ENCODE data around the gene MRPS10.
A peak's percentile ranks its signal among the peaks of the same experiment; 100 is the strongest.

Gene MRPS10

DNA sequence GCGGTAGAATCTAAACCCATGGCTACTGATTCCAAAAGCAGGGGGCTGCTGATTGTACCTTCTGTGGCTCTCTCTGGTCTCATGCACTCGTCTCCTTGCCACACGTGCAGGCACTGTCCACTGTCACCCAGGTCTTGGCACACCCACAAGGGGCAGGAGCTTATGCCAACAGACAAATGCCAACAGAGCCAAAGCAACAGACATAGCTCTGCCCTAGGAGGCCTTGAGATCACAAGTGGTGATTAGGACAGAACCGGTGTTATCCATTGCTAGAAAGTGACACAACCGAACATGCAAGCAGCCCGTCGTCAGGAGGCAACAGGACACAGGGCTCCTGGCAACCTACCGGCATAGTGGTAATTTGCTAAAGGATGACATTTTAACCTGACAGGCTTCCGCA, 36.8 kb upstream of the MRPS10 start:
- H3K36me3 Mint-ChIP-seq (ENCODE audit: insufficient read depth), result peaks cover 50% of the 10 kb centered on the region
- no peaks in the 10 kb centered on the region for H3K9me3 Mint-ChIP-seq
- DNase-seq (ENCODE audit: low spot score in 2 of 2), result no peak

DNA sequence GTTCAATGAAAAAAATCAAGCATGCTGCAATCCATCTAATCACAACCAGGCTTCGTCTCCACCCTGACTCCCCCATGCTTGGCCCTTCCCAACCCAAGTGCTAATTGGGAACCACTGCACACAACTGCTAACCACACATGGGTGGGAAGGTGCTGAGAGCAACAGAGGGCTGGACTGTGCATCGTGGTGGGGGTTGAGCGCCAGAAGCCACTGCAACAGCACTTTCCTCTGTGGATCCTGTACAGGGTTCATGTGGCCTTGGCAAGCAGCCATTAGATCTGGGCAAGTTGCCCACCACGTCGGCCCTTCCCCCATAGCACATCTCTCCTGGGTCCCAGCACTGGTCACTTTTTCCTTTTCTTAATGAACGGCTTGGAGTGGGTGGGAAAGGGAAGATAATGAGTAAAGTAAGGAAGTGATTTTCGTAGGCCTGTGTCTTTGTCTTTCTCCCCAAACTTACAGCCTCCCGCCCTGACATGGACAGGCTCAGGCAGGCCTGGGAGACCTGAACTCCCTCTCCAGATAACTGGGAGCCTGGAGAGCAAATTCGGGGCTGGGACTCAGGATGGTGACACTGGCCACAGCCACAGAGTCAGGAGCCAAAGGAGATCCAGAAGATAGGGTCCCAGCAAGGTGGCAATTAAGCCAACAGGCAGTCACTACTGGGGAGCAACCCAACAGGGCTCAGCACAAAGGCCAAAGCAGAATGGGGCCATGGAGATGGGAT, 34.4 kb upstream of the MRPS10 start:
- Mint-ChIP-seq H3K9me3 (no peaks in the 10 kb centered on the region), H3K4me3 (no peak overlapping the region), H3K4me1 (peaks cover 12% of the 10 kb centered on the region), H3K36me3 (ENCODE audit: insufficient read depth) (peaks cover 40% of the 10 kb centered on the region), H3K27me3 (no peaks in the 10 kb centered on the region), H3K27ac (ENCODE audit: low read depth) (peak overlapping the region; percentile 54)
- ATAC-seq (replicated peaks; ENCODE audit: extremely low read depth, poor library complexity, severe bottlenecking), result no peak
- no peak for DNase-seq (ENCODE audit: low spot score in 2 of 2)

More for the DNA sequence above, 36.8 kb upstream of the MRPS10 start:
- H3K4me1 Mint-ChIP-seq, result peaks cover 12% of the 10 kb centered on the region
- no peak overlapping the region for H3K27ac Mint-ChIP-seq (ENCODE audit: low read depth)
- H3K4me3 Mint-ChIP-seq, result no peak overlapping the region
- H3K27me3 Mint-ChIP-seq, result no peaks in the 10 kb centered on the region
- no peak for ATAC-seq (replicated peaks; ENCODE audit: extremely low read depth, poor library complexity, severe bottlenecking)

DNA sequence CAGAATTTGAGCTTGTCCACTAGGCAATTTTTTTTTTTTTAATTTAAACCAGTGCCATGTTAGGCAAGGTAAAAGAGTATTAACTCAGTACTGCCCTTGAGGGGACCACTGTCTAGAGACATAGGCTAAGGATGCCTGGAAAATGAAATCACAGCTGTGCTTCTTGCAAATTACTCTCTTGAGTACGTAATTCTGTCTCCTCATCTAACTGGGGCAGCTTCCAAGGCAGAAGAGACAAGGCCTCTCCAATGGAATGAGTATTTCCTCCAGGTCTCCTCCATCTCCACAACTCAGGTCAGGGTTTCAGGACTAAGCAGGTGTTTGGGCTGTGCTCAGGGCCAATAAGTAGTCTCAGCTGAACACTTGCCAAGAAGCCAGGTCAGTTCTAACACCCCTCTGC, 33.8 kb upstream of the MRPS10 start:
- Mint-ChIP-seq H3K4me1 (peaks cover 12% of the 10 kb centered on the region), H3K27me3 (no peaks in the 10 kb centered on the region), H3K36me3 (ENCODE audit: insufficient read depth) (peaks cover 41% of the 10 kb centered on the region)

DNA sequence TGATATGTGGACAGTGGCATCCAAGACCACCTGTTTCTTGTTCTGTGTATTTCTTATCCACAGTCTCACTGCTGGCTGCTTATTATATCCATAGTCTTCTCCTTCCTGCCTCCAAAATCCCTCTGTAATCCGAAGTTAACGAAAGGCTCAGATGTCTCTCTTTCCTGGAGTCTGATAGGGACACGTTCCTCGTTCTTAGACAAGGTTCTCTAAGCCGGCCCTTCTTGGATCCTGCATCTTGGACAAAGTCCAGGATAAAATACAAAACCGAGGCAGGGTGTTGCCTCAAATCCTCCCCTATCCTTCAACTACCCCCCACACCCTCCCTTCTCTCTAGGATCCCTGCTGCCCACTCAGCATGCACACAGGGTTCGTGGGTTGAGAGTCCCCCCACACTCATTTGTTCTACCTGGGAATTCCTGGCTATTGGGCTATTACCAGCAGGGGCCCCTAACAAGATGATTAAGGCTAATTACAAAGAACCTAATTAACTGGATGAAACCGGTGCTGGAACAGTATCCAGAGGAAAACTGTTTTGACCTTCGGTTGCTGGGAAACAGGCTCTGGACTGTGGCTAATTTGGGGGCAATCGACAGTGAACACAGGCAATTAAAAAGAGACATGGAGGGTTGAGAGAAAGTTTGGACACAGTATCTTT, 32.7 kb upstream of the MRPS10 start:
- no peak overlapping the region for H3K4me3 Mint-ChIP-seq
- no peak overlapping the region for H3K27ac Mint-ChIP-seq (ENCODE audit: low read depth)
- peaks cover 12% of the 10 kb centered on the region for H3K4me1 Mint-ChIP-seq
- peaks cover 41% of the 10 kb centered on the region for H3K36me3 Mint-ChIP-seq (ENCODE audit: insufficient read depth)
- H3K27me3 Mint-ChIP-seq, result no peaks in the 10 kb centered on the region
- no peaks in the 10 kb centered on the region for H3K9me3 Mint-ChIP-seq
- no peak for DNase-seq (ENCODE audit: low spot score in 2 of 2)
- ATAC-seq (replicated peaks; ENCODE audit: extremely low read depth, poor library complexity, severe bottlenecking), result no peak

More for the DNA sequence above, 33.8 kb upstream of the MRPS10 start:
- no peak for ATAC-seq (replicated peaks; ENCODE audit: extremely low read depth, poor library complexity, severe bottlenecking)
- Mint-ChIP-seq H3K9me3 (no peaks in the 10 kb centered on the region), H3K4me3 (no peak overlapping the region), H3K27ac (ENCODE audit: low read depth) (peak overlapping the region; percentile 54)
- no peak for DNase-seq (ENCODE audit: low spot score in 2 of 2)

DNA sequence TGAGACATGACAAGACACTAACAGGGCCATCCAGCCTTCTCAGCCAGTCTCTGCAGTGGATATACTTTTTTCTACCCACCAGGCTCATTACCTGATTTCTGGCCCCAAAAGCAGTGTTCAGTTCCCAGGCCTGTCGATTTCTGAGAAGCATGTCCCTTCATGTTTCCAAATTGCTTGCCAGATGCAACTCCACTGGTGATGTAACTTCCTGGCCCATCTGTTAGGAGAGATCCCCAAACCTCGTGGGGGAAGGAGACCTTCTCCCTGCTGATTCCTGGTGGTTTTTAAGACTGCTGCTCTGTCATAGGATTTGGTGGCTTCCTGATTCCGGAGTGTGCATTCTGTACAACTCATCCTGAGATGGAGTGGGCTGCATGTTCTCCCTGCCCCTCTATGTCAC, 31.6 kb upstream of the MRPS10 start:
- H3K27ac Mint-ChIP-seq (ENCODE audit: low read depth), result no peak overlapping the region
- no peaks in the 10 kb centered on the region for H3K9me3 Mint-ChIP-seq
- H3K36me3 Mint-ChIP-seq (ENCODE audit: insufficient read depth), result peaks cover 42% of the 10 kb centered on the region
- no peak for DNase-seq (ENCODE audit: low spot score in 2 of 2)
- no peaks in the 10 kb centered on the region for H3K27me3 Mint-ChIP-seq
- no peak overlapping the region for H3K4me3 Mint-ChIP-seq
- ATAC-seq (replicated peaks; ENCODE audit: extremely low read depth, poor library complexity, severe bottlenecking), result no peak
- H3K4me1 Mint-ChIP-seq, result peaks cover 12% of the 10 kb centered on the region

DNA sequence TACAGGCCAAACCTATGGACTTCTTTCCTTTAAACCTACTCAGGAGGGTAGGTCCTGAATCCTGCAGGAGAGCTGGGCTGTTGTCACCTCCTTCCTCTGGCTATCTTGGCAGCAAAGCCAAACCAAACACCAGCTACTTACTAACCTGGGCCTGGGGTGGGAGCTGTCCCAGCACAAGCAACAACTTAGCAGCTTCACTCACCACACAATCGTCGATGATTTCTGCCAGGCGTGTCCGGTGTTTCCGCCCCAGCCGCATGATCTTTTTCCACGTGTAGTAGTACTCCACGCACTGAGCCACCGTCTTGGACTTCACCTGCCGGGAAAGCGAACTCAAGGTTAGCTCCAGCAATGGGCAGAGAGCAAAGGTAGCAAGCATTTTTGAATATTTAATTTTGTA, 25.4 kb upstream of the MRPS10 start:
- peaks cover 17% of the 10 kb centered on the region for H3K4me1 Mint-ChIP-seq
- H3K4me3 Mint-ChIP-seq, result no peak overlapping the region
- H3K9me3 Mint-ChIP-seq, result no peaks in the 10 kb centered on the region
- ATAC-seq (replicated peaks; ENCODE audit: extremely low read depth, poor library complexity, severe bottlenecking) (no peak), DNase-seq (ENCODE audit: low spot score in 2 of 2) (no peak)
- peaks cover 57% of the 10 kb centered on the region for H3K36me3 Mint-ChIP-seq (ENCODE audit: insufficient read depth)
- no peak overlapping the region for H3K27ac Mint-ChIP-seq (ENCODE audit: low read depth)
- H3K27me3 Mint-ChIP-seq, result no peaks in the 10 kb centered on the region

DNA sequence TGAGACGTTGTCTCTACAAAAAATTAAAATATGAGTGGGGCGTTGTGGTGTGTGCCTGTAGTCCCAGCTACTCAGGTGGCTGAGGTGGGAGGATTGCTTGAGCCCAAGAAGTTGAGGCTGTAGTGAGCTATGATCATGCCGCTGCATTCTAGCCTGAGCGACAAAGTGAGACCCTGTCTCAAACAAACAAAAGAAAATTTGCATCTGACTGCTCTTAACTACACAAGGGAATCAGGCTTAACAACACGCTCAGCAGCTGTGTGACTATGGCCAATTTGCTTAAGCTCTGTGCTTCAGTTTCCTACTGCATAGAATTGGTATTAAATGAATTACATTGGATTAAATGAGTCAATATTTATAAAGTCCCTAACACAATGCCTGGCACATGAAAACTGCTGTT, 24.3 kb upstream of the MRPS10 start:
- Mint-ChIP-seq H3K36me3 (ENCODE audit: insufficient read depth) (peaks cover 58% of the 10 kb centered on the region), H3K27me3 (no peaks in the 10 kb centered on the region), H3K4me3 (no peak overlapping the region), H3K27ac (ENCODE audit: low read depth) (no peak overlapping the region), H3K9me3 (no peaks in the 10 kb centered on the region), H3K4me1 (peaks cover 18% of the 10 kb centered on the region)
- no peak for ATAC-seq (replicated peaks; ENCODE audit: extremely low read depth, poor library complexity, severe bottlenecking)
- DNase-seq (ENCODE audit: low spot score in 2 of 2), result no peak

DNA sequence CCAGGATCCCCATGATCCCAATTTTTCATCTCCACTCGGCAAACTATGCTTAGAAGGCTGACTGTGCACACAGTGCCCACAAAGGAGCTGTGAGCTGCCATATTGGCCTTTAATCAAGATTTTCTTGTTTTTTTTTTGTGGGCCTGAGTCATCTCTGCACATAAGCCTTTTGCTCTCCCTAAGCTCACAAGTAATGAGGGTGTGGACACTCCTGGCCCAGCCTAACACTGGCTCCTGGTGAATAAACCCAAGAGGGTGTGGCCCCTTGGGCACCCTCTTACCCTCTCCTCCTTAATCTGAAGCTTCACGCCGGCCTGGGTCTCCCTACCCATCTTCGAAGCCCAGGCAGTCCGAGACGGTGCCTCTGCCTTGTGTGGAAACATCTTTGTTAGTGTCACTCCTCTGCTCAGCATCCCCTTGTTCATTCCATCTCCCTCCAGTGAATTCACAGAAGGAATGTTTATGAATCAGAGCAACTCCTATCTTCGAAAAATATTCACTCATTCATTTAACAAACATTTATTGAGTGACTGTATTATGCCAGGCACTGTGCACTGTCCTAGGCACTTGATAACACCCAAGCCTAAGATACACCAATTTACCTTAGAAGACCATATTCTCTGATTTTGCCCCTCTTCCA, 22.2 kb upstream of the MRPS10 start:
- peaks cover 28% of the 10 kb centered on the region for H3K4me1 Mint-ChIP-seq
- H3K27ac Mint-ChIP-seq (ENCODE audit: low read depth), result peak overlapping the region; percentile 68
- H3K4me3 Mint-ChIP-seq, result no peak overlapping the region
- no peaks in the 10 kb centered on the region for H3K9me3 Mint-ChIP-seq
- DNase-seq (ENCODE audit: low spot score in 2 of 2) (no peak), ATAC-seq (replicated peaks; ENCODE audit: extremely low read depth, poor library complexity, severe bottlenecking) (no peak)
- no peaks in the 10 kb centered on the region for H3K27me3 Mint-ChIP-seq
- peaks cover 54% of the 10 kb centered on the region for H3K36me3 Mint-ChIP-seq (ENCODE audit: insufficient read depth)

DNA sequence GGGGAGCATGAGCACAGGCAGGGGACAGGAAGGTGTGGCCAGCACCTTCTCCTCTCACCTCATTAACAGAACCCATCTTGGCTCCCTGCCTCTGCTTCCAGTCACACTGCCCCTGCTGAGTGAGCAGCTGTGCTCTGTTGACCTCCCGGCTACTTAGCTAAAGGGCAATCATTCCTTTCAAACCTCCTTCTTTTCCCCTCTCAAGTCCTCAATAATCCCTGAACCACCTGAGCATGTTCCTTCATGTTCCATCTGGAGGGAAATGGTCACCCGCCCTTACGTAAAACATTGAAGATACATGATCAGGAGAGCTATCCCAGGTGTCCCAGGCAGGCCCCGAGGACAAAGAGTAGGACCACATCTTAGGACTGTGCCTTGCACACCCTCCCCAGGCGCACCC, 21.7 kb upstream of the MRPS10 start:
- DNase-seq (ENCODE audit: low spot score in 2 of 2) (no peak), ATAC-seq (replicated peaks; ENCODE audit: extremely low read depth, poor library complexity, severe bottlenecking) (no peak)
- H3K9me3 Mint-ChIP-seq, result no peaks in the 10 kb centered on the region
- peaks cover 28% of the 10 kb centered on the region for H3K4me1 Mint-ChIP-seq
- peaks cover 48% of the 10 kb centered on the region for H3K36me3 Mint-ChIP-seq (ENCODE audit: insufficient read depth)
- no peak overlapping the region for H3K4me3 Mint-ChIP-seq
- no peaks in the 10 kb centered on the region for H3K27me3 Mint-ChIP-seq
- H3K27ac Mint-ChIP-seq (ENCODE audit: low read depth), result peak overlapping the region; percentile 68

DNA sequence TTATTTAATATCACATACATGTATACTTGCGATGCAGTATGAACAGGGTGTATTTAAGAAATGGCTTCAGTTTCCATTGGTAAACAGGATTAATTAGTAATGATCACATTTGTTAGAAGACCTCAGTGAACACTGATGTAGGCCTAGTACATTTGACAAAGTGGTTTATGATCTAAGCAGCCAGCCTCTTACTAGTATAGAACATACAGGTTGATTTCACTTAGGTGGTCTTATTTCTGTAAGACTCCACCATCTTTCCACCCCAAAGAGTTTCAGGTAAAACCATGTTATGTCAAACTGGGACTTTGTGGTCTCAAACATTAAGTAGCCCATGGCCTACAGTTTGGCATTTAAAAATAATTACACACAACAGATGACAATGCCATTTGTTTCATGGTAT, 20.2 kb upstream of the MRPS10 start:
- Mint-ChIP-seq H3K4me3 (no peak overlapping the region), H3K4me1 (peaks cover 28% of the 10 kb centered on the region), H3K36me3 (ENCODE audit: insufficient read depth) (peaks cover 46% of the 10 kb centered on the region), H3K27ac (ENCODE audit: low read depth) (peak overlapping the region; percentile 78), H3K27me3 (no peaks in the 10 kb centered on the region), H3K9me3 (no peaks in the 10 kb centered on the region)
- no peak for DNase-seq (ENCODE audit: low spot score in 2 of 2)
- ATAC-seq (replicated peaks; ENCODE audit: extremely low read depth, poor library complexity, severe bottlenecking), result no peak

DNA sequence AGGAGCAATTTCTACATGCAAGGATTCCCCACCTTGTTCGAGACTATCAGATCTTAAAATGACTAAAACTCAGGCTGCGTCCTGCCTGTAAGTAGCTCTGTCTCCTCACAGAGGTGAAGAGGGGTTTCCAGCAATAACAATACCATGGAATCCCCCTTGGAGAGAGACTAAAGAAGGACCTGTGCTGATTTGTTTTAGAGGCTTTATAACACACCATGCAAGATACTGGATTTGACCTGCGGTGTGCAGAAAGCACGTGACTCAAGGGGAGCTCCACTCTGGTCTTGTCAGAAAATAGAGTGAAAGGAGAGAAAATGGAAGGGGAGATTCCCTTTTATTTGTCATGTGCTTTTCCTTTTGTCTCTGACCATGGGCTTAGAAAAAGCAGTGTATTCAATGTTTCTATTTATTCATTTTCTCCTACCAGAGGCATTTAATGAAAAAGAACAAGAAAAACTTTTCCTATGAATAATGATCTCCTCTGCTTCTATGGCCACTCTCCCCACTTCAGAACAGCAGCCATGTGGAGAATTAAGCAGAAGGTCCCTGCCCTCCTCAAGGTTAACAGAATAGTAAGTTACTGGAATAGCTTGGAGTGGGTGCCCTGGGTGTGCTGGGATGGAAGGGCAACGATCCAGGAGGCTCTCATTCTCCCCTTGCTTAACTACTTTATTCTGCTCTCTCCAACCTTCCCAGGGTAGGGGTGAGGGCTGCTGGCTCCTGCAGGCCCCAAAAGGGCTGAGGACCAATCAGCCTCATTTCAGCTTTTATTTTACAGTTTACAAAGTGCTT, 19.2 kb upstream of the MRPS10 start:
- peaks cover 45% of the 10 kb centered on the region for H3K36me3 Mint-ChIP-seq (ENCODE audit: insufficient read depth)
- no peak for ATAC-seq (replicated peaks; ENCODE audit: extremely low read depth, poor library complexity, severe bottlenecking)
- H3K4me1 Mint-ChIP-seq, result peaks cover 28% of the 10 kb centered on the region
- no peak for DNase-seq (ENCODE audit: low spot score in 2 of 2)
- no peaks in the 10 kb centered on the region for H3K27me3 Mint-ChIP-seq
- H3K9me3 Mint-ChIP-seq, result no peaks in the 10 kb centered on the region
- no peak overlapping the region for H3K4me3 Mint-ChIP-seq
- peak overlapping the region; percentile 78 for H3K27ac Mint-ChIP-seq (ENCODE audit: low read depth)

DNA sequence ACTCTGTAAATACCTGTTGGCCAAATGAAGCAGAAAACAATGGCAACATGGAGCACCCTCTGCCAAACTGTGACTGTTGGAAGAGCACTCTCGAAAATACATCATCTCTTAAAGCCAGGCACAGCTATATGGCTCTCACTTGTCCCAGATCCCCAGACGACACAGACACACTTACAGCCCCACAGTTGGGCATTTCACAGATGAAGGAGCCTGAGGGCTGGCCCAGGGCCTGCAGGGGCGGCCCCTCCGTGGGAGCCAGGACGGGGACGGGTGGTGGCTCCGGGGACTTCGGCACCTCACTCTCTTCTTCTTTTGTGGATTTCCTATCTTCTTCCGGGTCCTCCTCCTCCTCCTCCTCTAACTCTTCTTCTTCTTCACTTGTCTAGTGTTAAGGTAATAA, 18.4 kb upstream of the MRPS10 start:
- peaks cover 40% of the 10 kb centered on the region for H3K36me3 Mint-ChIP-seq (ENCODE audit: insufficient read depth)
- DNase-seq (ENCODE audit: low spot score in 2 of 2) (no peak), ATAC-seq (replicated peaks; ENCODE audit: extremely low read depth, poor library complexity, severe bottlenecking) (no peak)
- no peak overlapping the region for H3K4me3 Mint-ChIP-seq
- no peaks in the 10 kb centered on the region for H3K27me3 Mint-ChIP-seq
- no peaks in the 10 kb centered on the region for H3K9me3 Mint-ChIP-seq
- H3K4me1 Mint-ChIP-seq, result peaks cover 28% of the 10 kb centered on the region
- peak overlapping the region; percentile 78 for H3K27ac Mint-ChIP-seq (ENCODE audit: low read depth)
